IMR-90 (cell line): Measurements from ENCODE around the gene CCSER2. TPM values are rescaled to one million over a fixed set of nuclear protein-coding genes. Genes with fewer than 3 reads are reported as not detected.

ENCODE experiments used
- ATAC-seq: fragments of 200-7000 bp; cut with Tn5 transposase; 2 replicates; pipeline ENCODE4 v1.9.1; 2020; ENCODE audit warnings: low read depth, mild to moderate bottlenecking, moderate library complexity
- BruUV-seq: library from RNA; stranded (reverse); fragments of 400-500 nt; replicated peaks from 2 replicates; lab custom pipeline; 2021; lab: Mats Ljungman, UMichigan
- CTCF ChIA-PET: fragments of 300-600 bp; formaldehyde crosslinking; extraction: SDS; loops from one replicate; lab custom pipeline; 2021; ENCODE audit warnings: antibody characterized with exemption; lab: Yijun Ruan, JAX
- POLR2A ChIA-PET: fragments of 300-600 bp; sonication (Branson Sonifier 250); formaldehyde crosslinking; loops from one replicate; lab custom pipeline; 2022; ENCODE audit warnings: antibody characterized with exemption; ENCODE audit not compliant: unreplicated experiment; lab: Charles Lee
- DNase-seq: peaks from one replicate; pipeline ENCODE4 v3.0.0; 2013
- H2AFZ ChIP-seq: replicated peaks from 2 replicates; pipeline ENCODE3; 2013; ENCODE audit warnings: low read length, mild to moderate bottlenecking; ENCODE audit not compliant: poor library complexity
- H2AK5ac ChIP-seq: 2 replicates; pipeline ENCODE4 v1.6.1; 2013; ENCODE audit warnings: low read depth, low read length, inconsistent platforms
- H2AK9ac ChIP-seq: replicated peaks from 2 replicates; pipeline ENCODE3; 2013; ENCODE audit warnings: mild to moderate bottlenecking, low read depth, low read length, moderate library complexity; ENCODE audit not compliant: poor library complexity
- H2BK120ac ChIP-seq: 2 replicates; pipeline ENCODE4 v1.6.1; 2013; ENCODE audit warnings: low read depth, low read length, inconsistent platforms
- H2BK15ac ChIP-seq: 3 replicates; pipeline ENCODE4 v1.6.1; 2013; ENCODE audit warnings: low read depth, low read length, inconsistent platforms
- H2BK20ac ChIP-seq: 2 replicates; pipeline ENCODE4 v1.6.1; 2013; ENCODE audit warnings: low read depth, mild to moderate bottlenecking, inconsistent platforms, low read length, moderate library complexity
- H2BK5ac ChIP-seq: 2 replicates; pipeline ENCODE4 v1.6.1; 2013; ENCODE audit warnings: mild to moderate bottlenecking, low read depth, low read length, inconsistent platforms; ENCODE audit not compliant: poor library complexity, severe bottlenecking
- H3K14ac ChIP-seq: replicated peaks from 2 replicates; pipeline ENCODE4 v1.6.1; 2013; ENCODE audit warnings: low read depth, low read length, inconsistent platforms
- H3K18ac ChIP-seq: 2 replicates; pipeline ENCODE4 v1.6.1; 2013; ENCODE audit warnings: low read depth, low read length, control low read depth
- H3K23ac ChIP-seq: 2 replicates; pipeline ENCODE4 v1.6.1; 2013; ENCODE audit warnings: low read depth, low read length, inconsistent platforms
- H3K27ac ChIP-seq: 2 replicates; pipeline ENCODE4 v1.5.1; 2013; ENCODE audit warnings: mild to moderate bottlenecking, control low read depth, low read length; ENCODE audit not compliant: insufficient read depth
- H3K27me3 ChIP-seq: 2 replicates; pipeline ENCODE4 v1.6.1; 2013; ENCODE audit warnings: low read length; ENCODE audit not compliant: control insufficient read depth, insufficient read depth
- H3K36me3 ChIP-seq: 2 replicates; pipeline ENCODE4 v1.6.1; 2013; ENCODE audit warnings: low read length, mixed read lengths; ENCODE audit not compliant: control insufficient read depth, insufficient read depth
- H3K4ac ChIP-seq: 2 replicates; pipeline ENCODE4 v1.6.1; 2013; ENCODE audit warnings: low read depth, low read length, inconsistent platforms
- H3K4me1 ChIP-seq: 2 replicates; pipeline ENCODE4 v1.6.1; 2013; ENCODE audit warnings: low read length, mixed read lengths; ENCODE audit not compliant: control insufficient read depth, insufficient read depth
- H3K4me2 ChIP-seq: 2 replicates; pipeline ENCODE4 v1.6.1; 2013; ENCODE audit warnings: low read depth, mild to moderate bottlenecking, control low read depth, low read length, moderate library complexity
- H3K4me3 ChIP-seq: 2 replicates; pipeline ENCODE4 v1.5.1; 2013; ENCODE audit warnings: low read depth, mild to moderate bottlenecking, control low read depth, low read length, moderate library complexity; ENCODE audit not compliant: insufficient read depth
- H3K56ac ChIP-seq: 2 replicates; pipeline ENCODE4 v1.6.1; 2013; ENCODE audit warnings: low read length, inconsistent platforms; ENCODE audit not compliant: insufficient read depth; ENCODE audit errors: extremely low read depth
- H3K79me1 ChIP-seq, 2 experiments: 2 replicates each; pipeline ENCODE4 v1.6.1; 2013; ENCODE audit warnings: low read length in 2 of 2, inconsistent platforms in 1 of 2, low read depth in 1 of 2
- H3K9ac ChIP-seq: 2 replicates; pipeline ENCODE4 v1.6.1; 2013; ENCODE audit warnings: low read depth, low read length, control low read depth
- H3K9me1 ChIP-seq: 2 replicates; pipeline ENCODE4 v1.6.1; 2013; ENCODE audit warnings: low read length, inconsistent platforms; ENCODE audit not compliant: insufficient read depth
- H3K9me3 ChIP-seq: 2 replicates; pipeline ENCODE4 v1.6.1; 2013; ENCODE audit warnings: low read length; ENCODE audit not compliant: control insufficient read depth, insufficient read depth
- H4K20me1 ChIP-seq: 2 replicates; pipeline ENCODE4 v1.6.1; 2013; ENCODE audit warnings: low read length, inconsistent platforms; ENCODE audit not compliant: insufficient read depth
- H4K5ac ChIP-seq: 2 replicates; pipeline ENCODE4 v1.6.1; 2013; ENCODE audit warnings: mild to moderate bottlenecking, low read depth, low read length, control low read depth
- H4K8ac ChIP-seq, 2 experiments: 2 replicates each; pipeline ENCODE4 v1.6.1; 2013; ENCODE audit warnings: low read depth in 2 of 2, low read length in 2 of 2, control low read depth in 1 of 2, inconsistent platforms in 1 of 2
- H4K91ac ChIP-seq: 2 replicates; pipeline ENCODE4 v1.6.1; 2013; ENCODE audit warnings: low read depth, low read length, inconsistent platforms; ENCODE audit not compliant: insufficient read depth
- BHLHE40 ChIP-seq: fragments of 150-350 bp; IDR thresholded peaks from 2 replicates; pipeline ENCODE4 v1.6.1; 2016; ENCODE audit warnings: mild to moderate bottlenecking, low read depth, low read length
- CHD1 ChIP-seq: IDR thresholded peaks from 2 replicates; pipeline ENCODE4 v1.6.1; 2012; ENCODE audit warnings: low read depth, low read length, improper control_type of control experiment
- ELK1 ChIP-seq: fragments of 150-350 bp; IDR thresholded peaks from 2 replicates; pipeline ENCODE4 v1.6.1; 2016; ENCODE audit warnings: low read depth, mild to moderate bottlenecking, low read length, moderate library complexity, borderline replicate concordance
- FOS ChIP-seq: fragments of 150-350 bp; IDR thresholded peaks from 2 replicates; pipeline ENCODE4 v1.6.1; 2016; ENCODE audit warnings: low read depth, low read length
- NFE2L2 ChIP-seq: fragments of 150-350 bp; IDR thresholded peaks from 2 replicates; pipeline ENCODE4 v1.6.1; 2016; ENCODE audit warnings: low read depth, mild to moderate bottlenecking, low read length
- RAD21 ChIP-seq: IDR thresholded peaks from 2 replicates; pipeline ENCODE4 v1.6.1; 2012; ENCODE audit warnings: low read length, improper control_type of control experiment
- RCOR1 ChIP-seq: IDR thresholded peaks from 2 replicates; pipeline ENCODE4 v1.6.1; 2012; ENCODE audit warnings: mild to moderate bottlenecking, low read length, improper control_type of control experiment; ENCODE audit not compliant: insufficient replicate concordance
- WGBS, 2 experiments: methylation state at CpG; one replicate each; pipeline versions ENCODE4 v1.1.5 to v1.1.7; 2013; ENCODE audit warnings: missing lambda C conversion rate in 2 of 2; ENCODE audit not compliant: insufficient read length in 1 of 2; ENCODE audit errors: extremely low coverage in 2 of 2; 5-methylcytosine and 5-hydroxymethylcytosine counted together
- dilution Hi-C: fragments of 300-500 bp; cut with HindIII; formaldehyde crosslinking; loops from one replicate; pipeline ENCODE4 v1.14.3; 2018; ENCODE audit warnings: low sequenced_read_pairs; ENCODE audit not compliant: unreplicated experiment
- in situ Hi-C: fragments of 300-500 bp; cut with MboI; formaldehyde crosslinking; loops from 3 replicates; pipeline ENCODE4 v1.14.3; 2019; ENCODE audit warnings: low sequenced_read_pairs, inconsistent platforms, mixed read lengths
- intact Hi-C: fragments of 100-400 bp; cut with micrococcal nuclease; formaldehyde crosslinking; loops from 2 replicates; pipeline ENCODE4 v1.10.0; 2022
- polyA plus RNA-seq, 3 experiments: library from polyadenylated mRNA; depleted of rRNA; stranded (reverse); fragments of >200 nt; gene quantifications; 2 replicates each; pipeline ENCODE4 v1.2.3, GENCODE V29; 2012; ENCODE audit warnings: low replicate concordance in 1 of 3
- total RNA-seq: library from RNA; depleted of rRNA; stranded (reverse); fragments of >200 nt; gene quantifications from 2 replicates; pipeline ENCODE4 v1.2.3, GENCODE V29; 2012

Gene CCSER2
- total and polyA plus RNA-seq, 2 of the 4 experiments (the other 2 are of a cell fraction) = 20.4 to 31.7 TPM

- H3K27ac ChIP-seq = no peak overlapping the region
- no peaks in the 10 kb centered on the region for H3K4me1 ChIP-seq
- no peak overlapping the region for H4K8ac ChIP-seq
- no peaks in the 10 kb centered on the region for H3K9me3 ChIP-seq
- no peak overlapping the region for H3K56ac ChIP-seq
- WGBS, 2 experiments = 14% methylated on average over 1 of the region's 11 CpGs; no CpG with 5 or more reads in 1 of the 2 experiments
- no peak overlapping the region for H2AFZ ChIP-seq
- no peak overlapping the region for H2BK15ac ChIP-seq
- no peak overlapping the region for H3K14ac ChIP-seq
- H3K9ac ChIP-seq = no peak overlapping the region
- no peak overlapping the region for H3K4me3 ChIP-seq
- BruUV-seq = no TSS peak
- H4K20me1 ChIP-seq = no peaks in the 10 kb centered on the region
- H3K9me1 ChIP-seq = no peaks in the 10 kb centered on the region
- H3K4ac ChIP-seq = no peak overlapping the region
- no peak overlapping the region for H2BK20ac ChIP-seq
- no peak overlapping the region for H2BK5ac ChIP-seq
- no peak for ATAC-seq
- H3K27me3 ChIP-seq = peaks cover 27% of the 10 kb centered on the region
- POLR2A ChIA-PET = no interaction called here
- no peak overlapping the region for H2BK120ac ChIP-seq
- no peak overlapping the region for H3K23ac ChIP-seq
- no peak for DNase-seq
- CTCF ChIA-PET = interaction anchor here (1.0 to 1.6 kb wide), 4 partner anchors 9 to 119 kb away, joined by 3 to 5 read pairs (median 4); no protein-coding TSS in a partner anchor
- no peak overlapping the region for H4K91ac ChIP-seq
- no peak overlapping the region for H2AK9ac ChIP-seq
- intact Hi-C loops = no loop called here
- no peaks in the 10 kb centered on the region for H3K79me1 ChIP-seq
- H3K36me3 ChIP-seq = no peaks in the 10 kb centered on the region
- TF ChIP-seq CHD1 (no peak), RAD21 (no peak), NFE2L2 (no peak), ELK1 (no peak), FOS (no peak), BHLHE40 (no peak), RCOR1 (no peak)
- H3K18ac ChIP-seq = no peak overlapping the region
- H2AK5ac ChIP-seq = no peak overlapping the region
- no peak overlapping the region for H3K4me2 ChIP-seq
- H4K5ac ChIP-seq = no peak overlapping the region
- in situ Hi-C loops = no loop called here
- dilution Hi-C loops = no loop called here
These were observed 221.2 kb downstream of the CCSER2 start for GRCh38 chr10:84549368-84550165.
